Smooth muscle cell (in vitro differentiated cells): Measurements from ENCODE around the gene ZBTB20. TPM values are rescaled to one million over a fixed set of nuclear protein-coding genes. Genes with fewer than 3 reads are reported as not detected.

Source experiments
- DNase-seq: peaks from one replicate; lab custom pipeline; 2025; ENCODE audit not compliant: unreplicated experiment; lab: John Stamatoyannopoulos, UW
- H2AFZ ChIP-seq: fragments of 200-600 bp; sonication (generic); 2 replicates; pipeline ENCODE4 v1.6.0; 2016; ENCODE audit warnings: antibody characterized with exemption, low read depth, mild to moderate bottlenecking
- H3F3A ChIP-seq: fragments of 200-600 bp; sonication (generic); 2 replicates; pipeline ENCODE4 v1.6.0; 2017; ENCODE audit warnings: antibody characterized with exemption, low read depth
- H3K27ac ChIP-seq: fragments of 200-600 bp; sonication (generic); 2 replicates; pipeline ENCODE4 v1.5.1; 2016; ENCODE audit warnings: low read depth, mild to moderate bottlenecking
- H3K27me3 ChIP-seq: fragments of 200-600 bp; sonication (generic); 2 replicates; pipeline ENCODE4 v1.6.1; 2016; ENCODE audit warnings: low read depth, mild to moderate bottlenecking
- H3K36me3 ChIP-seq: fragments of 200-600 bp; sonication (generic); 2 replicates; pipeline ENCODE4 v1.5.1; 2016; ENCODE audit warnings: low read depth
- H3K4me1 ChIP-seq: fragments of 200-600 bp; sonication (generic); 2 replicates; pipeline ENCODE4 v1.5.1; 2016; ENCODE audit warnings: low read depth
- H3K4me2 ChIP-seq: fragments of 200-600 bp; sonication (generic); 2 replicates; pipeline ENCODE4 v1.6.0; 2016; ENCODE audit warnings: mild to moderate bottlenecking
- H3K4me3 ChIP-seq: fragments of 200-600 bp; sonication (generic); 2 replicates; pipeline ENCODE4 v1.5.1; 2016; ENCODE audit warnings: mild to moderate bottlenecking
- H3K79me2 ChIP-seq: fragments of 200-600 bp; sonication (generic); 2 replicates; pipeline ENCODE4 v1.6.0; 2016; ENCODE audit warnings: low read depth, mild to moderate bottlenecking
- H3K9ac ChIP-seq: fragments of 200-600 bp; sonication (generic); 2 replicates; pipeline ENCODE4 v1.6.0; 2016; ENCODE audit warnings: low read depth
- H3K9me3 ChIP-seq: fragments of 200-600 bp; sonication (generic); replicated peaks from 2 replicates; pipeline ENCODE4 v1.5.1; 2016; ENCODE audit warnings: low read depth
- H4K20me1 ChIP-seq: fragments of 200-600 bp; sonication (generic); 2 replicates; pipeline ENCODE4 v1.6.0; 2016; ENCODE audit warnings: low read depth
- CTCF ChIP-seq: fragments of 200-600 bp; sonication (generic); IDR thresholded peaks from 2 replicates; pipeline ENCODE4 v1.5.1; 2017; ENCODE audit warnings: borderline replicate concordance, mild to moderate bottlenecking, antibody characterized with exemption; ENCODE audit not compliant: insufficient read depth, poor library complexity, severe bottlenecking
- WGBS: methylation state at CpG from one replicate; pipeline ENCODE4 v1.1.7; 2016; ENCODE audit warnings: low lambda C conversion rate; 5-methylcytosine and 5-hydroxymethylcytosine counted together
- polyA plus RNA-seq: library from polyadenylated mRNA; unstranded; fragments of >200 nt; fragmentation: Nextera tagmentation; extraction: Ambion mirVana; gene quantifications from 2 replicates; pipeline ENCODE4 v1.2.1, GENCODE V29; 2016
- total RNA-seq: library from RNA; depleted of rRNA; stranded (reverse); fragments of >200 nt; gene quantifications from 2 replicates; pipeline ENCODE4 v1.2.3, GENCODE V29; 2014

The ZBTB20 gene
- total and polyA plus RNA-seq, 2 experiments from 2014 or later = 4.9 to 6.8 TPM

- Histone ChIP-seq H3K9ac (no peak overlapping the region), H3K4me2 (no peak overlapping the region), H3F3A (no peaks in the 10 kb centered on the region), H3K79me2 (no peaks in the 10 kb centered on the region), H2AFZ (no peak overlapping the region), H3K4me3 (no peak overlapping the region), H3K36me3 (no peaks in the 10 kb centered on the region), H3K27me3 (no peaks in the 10 kb centered on the region), H3K4me1 (peaks cover 10% of the 10 kb centered on the region), H3K9me3 (no peaks in the 10 kb centered on the region), H3K27ac (no peak overlapping the region), H4K20me1 (no peaks in the 10 kb centered on the region)
- TF ChIP-seq CTCF = no peak
- WGBS = 94% methylated on average over 1 of the region's 1 CpG
- DNase-seq = no peak
Observed at GRCh38 chr3:114669614-114670013, 477.5 kb downstream of the ZBTB20 start.

DNA sequence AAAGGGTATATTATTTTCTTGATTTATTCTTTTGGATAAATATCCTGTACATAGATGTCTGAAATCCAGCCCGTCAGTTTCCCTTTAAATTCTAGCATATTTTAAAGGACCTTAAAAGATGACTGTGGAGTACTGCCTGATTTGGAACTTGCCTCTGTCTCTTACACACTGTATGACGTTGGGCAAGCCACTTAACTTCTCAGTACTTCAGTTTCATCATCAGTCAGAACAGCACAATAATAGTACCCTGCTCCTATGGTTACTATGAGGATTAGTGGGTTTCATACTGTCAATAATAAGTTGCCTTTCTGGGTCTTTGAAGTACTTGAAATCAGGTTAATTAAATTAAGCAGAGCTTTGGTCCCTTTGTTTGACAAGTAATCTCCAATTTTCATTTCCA is 479.0 kb downstream of the ZBTB20 start:
- no peak for DNase-seq
- no peaks in the 10 kb centered on the region for H3K79me2 ChIP-seq
- no peaks in the 10 kb centered on the region for H4K20me1 ChIP-seq
- no peak overlapping the region for H3K27ac ChIP-seq
- H2AFZ ChIP-seq = no peak overlapping the region
- TF ChIP-seq CTCF = no peak
- H3K4me2 ChIP-seq = no peak overlapping the region
- H3K9ac ChIP-seq = no peak overlapping the region
- no peaks in the 10 kb centered on the region for H3F3A ChIP-seq
- WGBS = 90% methylated on average over 2 of the region's 2 CpGs
- H3K4me3 ChIP-seq = no peak overlapping the region
- no peaks in the 10 kb centered on the region for H3K27me3 ChIP-seq
- H3K9me3 ChIP-seq = no peaks in the 10 kb centered on the region
- peaks cover 10% of the 10 kb centered on the region for H3K4me1 ChIP-seq
- H3K36me3 ChIP-seq = no peaks in the 10 kb centered on the region

DNA sequence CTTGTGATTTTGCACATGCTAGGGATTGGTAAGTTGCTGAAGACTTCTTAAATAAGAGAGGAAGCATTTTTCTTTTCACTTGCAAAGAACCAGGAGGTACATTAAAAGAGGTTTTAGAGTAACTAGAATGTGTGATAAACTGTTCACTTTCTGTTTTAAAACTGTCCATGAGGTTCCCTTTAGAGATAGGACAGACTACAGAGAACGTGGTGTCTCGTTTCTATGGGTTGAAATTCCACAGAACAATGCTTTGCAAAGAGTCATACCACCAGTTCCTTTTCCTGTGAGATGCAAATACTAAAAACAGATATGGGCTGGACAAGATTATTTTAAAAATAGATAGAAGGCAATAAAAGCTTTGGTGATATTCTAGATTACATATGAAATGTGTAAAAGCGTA is 480.5 kb downstream of the ZBTB20 start:
- no peak for TF ChIP-seq CTCF
- H3F3A ChIP-seq = no peaks in the 10 kb centered on the region
- H3K4me2 ChIP-seq = no peak overlapping the region
- 79% methylated on average over 3 of the region's 3 CpGs for WGBS
- no peak overlapping the region for H3K4me3 ChIP-seq
- no peak overlapping the region for H2AFZ ChIP-seq
- DNase-seq = no peak
- H3K27ac ChIP-seq = no peak overlapping the region
- no peaks in the 10 kb centered on the region for H3K36me3 ChIP-seq
- no peaks in the 10 kb centered on the region for H3K9me3 ChIP-seq
- H3K4me1 ChIP-seq = peaks cover 10% of the 10 kb centered on the region
- H3K79me2 ChIP-seq = no peaks in the 10 kb centered on the region
- H3K27me3 ChIP-seq = no peaks in the 10 kb centered on the region
- H4K20me1 ChIP-seq = no peaks in the 10 kb centered on the region
- H3K9ac ChIP-seq = no peak overlapping the region

DNA sequence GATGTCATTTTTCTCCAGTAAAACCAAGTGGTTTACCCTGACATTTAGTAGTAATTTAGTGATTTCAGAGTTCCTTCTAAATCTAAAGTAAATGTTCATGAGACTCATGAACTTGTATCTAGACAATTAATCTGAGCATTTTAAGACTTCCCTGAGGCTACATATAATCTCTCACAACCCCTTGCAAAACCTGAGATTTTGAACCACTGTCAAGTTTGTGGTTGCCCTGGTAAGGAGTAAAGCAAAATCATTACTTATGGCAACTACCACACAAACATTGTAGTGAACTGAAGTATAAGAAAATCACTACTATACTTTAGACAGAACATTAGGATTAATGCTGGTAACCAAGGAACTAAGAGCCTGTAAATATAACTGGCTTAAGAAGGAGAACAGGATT is 483.1 kb downstream of the ZBTB20 start:
- Histone ChIP-seq H3F3A (no peaks in the 10 kb centered on the region), H3K79me2 (no peaks in the 10 kb centered on the region), H4K20me1 (no peaks in the 10 kb centered on the region), H3K27ac (no peak overlapping the region), H3K36me3 (no peaks in the 10 kb centered on the region), H3K4me3 (no peak overlapping the region), H3K27me3 (no peaks in the 10 kb centered on the region), H3K9ac (no peak overlapping the region), H2AFZ (no peak overlapping the region), H3K4me2 (no peak overlapping the region), H3K9me3 (no peaks in the 10 kb centered on the region), H3K4me1 (peaks cover 21% of the 10 kb centered on the region)
- no peak for TF ChIP-seq CTCF
- DNase-seq = no peak
